ENCODE results near the gene POLR2J. TPM values are rescaled to one million over a fixed set of nuclear protein-coding genes. Genes with fewer than 3 reads are reported as not detected.

Gene POLR2J
- polyA plus RNA-seq, 1 donor from 2014 or later, result 42.6 TPM

GRCh38 chr7:102424129-102424551 lies 54.6 kb downstream of the POLR2J start:
- H3K4me3 ChIP-seq (ENCODE audit: low read length), result no peak overlapping the region
- no peaks in the 10 kb centered on the region for H3K9me3 ChIP-seq (ENCODE audit: low read length)
- H3K36me3 ChIP-seq (ENCODE audit: insufficient read depth, low read length), result no peaks in the 10 kb centered on the region
- H3K27ac ChIP-seq (ENCODE audit: low read length), result no peak overlapping the region
- no peaks in the 10 kb centered on the region for H3K27me3 ChIP-seq (ENCODE audit: insufficient read depth, low read depth, low read length)
- no peak overlapping the region for H2AFZ ChIP-seq (ENCODE audit: low read depth, low read length)
- no peak for TF ChIP-seq CTCF (IDR thresholded peaks at IDR 0.05; ENCODE audit: poor library complexity, severe bottlenecking)
- no peak for TF ChIP-seq EP300 (conservative IDR thresholded peaks at IDR 0.05; ENCODE audit: poor library complexity, severe bottlenecking)
- TF ChIP-seq REST (IDR thresholded peaks at IDR 0.05; ENCODE audit: borderline replicate concordance), result no peak
- TF ChIP-seq EZH2 (IDR thresholded peaks at IDR 0.05; ENCODE audit: borderline replicate concordance, insufficient read depth, low read length, poor library complexity, severe bottlenecking), result no peak
- no peak for TF ChIP-seq TAF1 (IDR thresholded peaks at IDR 0.05; ENCODE audit: low read depth)
- TF ChIP-seq RAD21 (conservative IDR thresholded peaks at IDR 0.05), result no peak
- no peak for TF ChIP-seq MXI1 (conservative IDR thresholded peaks at IDR 0.05; ENCODE audit: poor library complexity, severe bottlenecking)
- no peak for TF ChIP-seq SMC3 (conservative IDR thresholded peaks at IDR 0.05; ENCODE audit: poor library complexity)
- TF ChIP-seq POLR2AphosphoS5 (IDR thresholded peaks at IDR 0.05), result no peak
- H3K9ac ChIP-seq (ENCODE audit: low read length), result no peak overlapping the region
- no peak overlapping the region for H3K4me2 ChIP-seq (ENCODE audit: low read length)
- no peaks in the 10 kb centered on the region for H3F3A ChIP-seq (ENCODE audit: insufficient read depth, low read length, poor library complexity, severe bottlenecking)
- no peaks in the 10 kb centered on the region for H4K20me1 ChIP-seq (ENCODE audit: insufficient read depth)
- no peaks in the 10 kb centered on the region for H3K9me2 ChIP-seq (ENCODE audit: insufficient read depth, low read length)
- H3K79me2 ChIP-seq (replicated peaks; ENCODE audit: insufficient read depth, low read length), result no peaks in the 10 kb centered on the region

Other genes with a start within 250 kb of the POLR2J start
- 21.6 and 27.3 TPM in 2 replicates for gene SH2B2, start 192.1 kb downstream of the POLR2J start, polyA plus RNA-seq
- gene SPDYE6, start 122.5 kb downstream of the POLR2J start, polyA plus RNA-seq, result not detected in 2 replicates
- gene PRKRIP1, start 82.6 kb downstream of the POLR2J start, polyA plus RNA-seq, result 113 and 114 TPM in 2 replicates
- gene ORAI2, start 45.3 kb downstream of the POLR2J start, polyA plus RNA-seq, result 36.3 and 52.0 TPM in 2 replicates
- gene ALKBH4, start 14.1 kb downstream of the POLR2J start, polyA plus RNA-seq, result 27.2 and 28.2 TPM in 2 replicates
- gene LRWD1, start 13.9 kb downstream of the POLR2J start, polyA plus RNA-seq, result 85.5 and 108 TPM in 2 replicates
- 31.9 and 43.0 TPM in 2 replicates for gene RASA4B, start 38.9 kb upstream of the POLR2J start, polyA plus RNA-seq
- gene UPK3BL2, start 64.8 kb upstream of the POLR2J start, polyA plus RNA-seq, result 9.0 and 23.6 TPM in 2 replicates
- not detected in 2 replicates for gene SPDYE2, start 72.3 kb upstream of the POLR2J start, polyA plus RNA-seq
- gene POLR2J3, start 93.7 kb upstream of the POLR2J start, polyA plus RNA-seq, result 16.8 and 22.7 TPM in 2 replicates
- 151 and 160 TPM in 2 replicates for gene RASA4, start 137.8 kb upstream of the POLR2J start, polyA plus RNA-seq
- 21.4 and 30.2 TPM in 2 replicates for gene UPK3BL1, start 163.9 kb upstream of the POLR2J start, polyA plus RNA-seq
- not detected in 2 replicates for gene SPDYE2B, start 171.4 kb upstream of the POLR2J start, polyA plus RNA-seq
- 0.97 and 1.3 TPM in 2 replicates for gene POLR2J2, start 192.7 kb upstream of the POLR2J start, polyA plus RNA-seq